Ishikawa (cell line): ENCODE results near the gene TLE4.

Source experiments
- EP300 ChIP-seq: IDR thresholded peaks from 2 replicates; pipeline ENCODE4 v1.6.1; 2012; ENCODE audit warnings: borderline replicate concordance
- FOXM1 ChIP-seq: IDR thresholded peaks from 2 replicates; pipeline ENCODE4 v1.6.1; 2012; ENCODE audit warnings: low read depth, borderline replicate concordance
- NFIC ChIP-seq: IDR thresholded peaks from 2 replicates; pipeline ENCODE4 v1.6.1; 2012
- RAD21 ChIP-seq: IDR thresholded peaks from 2 replicates; pipeline ENCODE4 v1.6.1; 2012; ENCODE audit warnings: low read depth
- TAF1 ChIP-seq: IDR thresholded peaks from 2 replicates; pipeline ENCODE4 v1.6.1; 2012; ENCODE audit warnings: low read depth, mild to moderate bottlenecking
- TEAD4 ChIP-seq: IDR thresholded peaks from 2 replicates; pipeline ENCODE4 v1.6.1; 2012
- YY1 ChIP-seq: IDR thresholded peaks from 2 replicates; pipeline ENCODE4 v1.6.1; 2012; ENCODE audit warnings: low read depth
- ZBTB7A ChIP-seq: IDR thresholded peaks from 2 replicates; pipeline ENCODE4 v1.6.1; 2012; ENCODE audit warnings: low read depth
- TF ChIP-seq, protein P1 (sequence below): IDR thresholded peaks from 2 replicates; pipeline ENCODE4 v1.6.1; 2012; ENCODE audit warnings: low read depth, mild to moderate bottlenecking
- TF ChIP-seq, protein P2 (sequence below): IDR thresholded peaks from 2 replicates; pipeline ENCODE4 v1.6.1; 2012

DNA sequence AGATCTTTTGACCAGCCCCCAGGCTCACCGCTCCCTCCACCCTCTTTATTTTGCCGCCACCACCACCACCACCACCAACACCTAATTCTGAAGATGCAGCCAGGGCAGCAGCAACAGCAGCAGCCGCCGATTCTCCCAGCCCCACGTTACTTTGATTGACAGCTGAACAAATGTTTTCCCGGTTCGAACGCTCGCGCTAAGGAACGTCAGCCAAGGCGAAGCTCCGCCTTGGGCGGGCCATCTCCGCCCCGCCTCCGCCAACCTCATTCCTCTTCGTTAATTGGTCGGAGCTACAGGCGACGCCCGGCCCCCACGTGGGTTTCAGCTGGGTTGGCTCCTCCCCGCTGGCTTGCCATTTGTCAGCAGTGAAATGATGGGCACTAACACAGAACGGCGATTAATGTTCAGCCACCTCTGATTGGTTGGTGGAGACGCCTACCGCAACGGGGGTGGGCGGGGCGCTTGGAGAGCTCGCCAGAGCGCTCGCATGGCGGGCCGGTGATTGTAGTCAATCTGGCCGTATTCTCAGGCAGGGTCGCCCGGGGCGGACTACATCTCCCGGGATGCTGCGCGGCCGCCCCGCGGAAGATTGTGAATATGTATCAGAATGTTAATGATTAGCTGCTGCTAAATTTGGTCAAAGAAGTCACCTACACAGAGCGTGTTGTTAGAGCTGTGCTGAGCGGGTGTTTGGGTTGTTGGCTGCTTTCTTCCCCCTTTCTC is at the start of gene TLE4:
- no peak for TF ChIP-seq FOXM1
- 0 out of 2 replicates have a peak, but pooled peaks have one; percentile 10 for TF ChIP-seq NFIC
- no peak for TF ChIP-seq TAF1
- TF ChIP-seq, protein P1, sequence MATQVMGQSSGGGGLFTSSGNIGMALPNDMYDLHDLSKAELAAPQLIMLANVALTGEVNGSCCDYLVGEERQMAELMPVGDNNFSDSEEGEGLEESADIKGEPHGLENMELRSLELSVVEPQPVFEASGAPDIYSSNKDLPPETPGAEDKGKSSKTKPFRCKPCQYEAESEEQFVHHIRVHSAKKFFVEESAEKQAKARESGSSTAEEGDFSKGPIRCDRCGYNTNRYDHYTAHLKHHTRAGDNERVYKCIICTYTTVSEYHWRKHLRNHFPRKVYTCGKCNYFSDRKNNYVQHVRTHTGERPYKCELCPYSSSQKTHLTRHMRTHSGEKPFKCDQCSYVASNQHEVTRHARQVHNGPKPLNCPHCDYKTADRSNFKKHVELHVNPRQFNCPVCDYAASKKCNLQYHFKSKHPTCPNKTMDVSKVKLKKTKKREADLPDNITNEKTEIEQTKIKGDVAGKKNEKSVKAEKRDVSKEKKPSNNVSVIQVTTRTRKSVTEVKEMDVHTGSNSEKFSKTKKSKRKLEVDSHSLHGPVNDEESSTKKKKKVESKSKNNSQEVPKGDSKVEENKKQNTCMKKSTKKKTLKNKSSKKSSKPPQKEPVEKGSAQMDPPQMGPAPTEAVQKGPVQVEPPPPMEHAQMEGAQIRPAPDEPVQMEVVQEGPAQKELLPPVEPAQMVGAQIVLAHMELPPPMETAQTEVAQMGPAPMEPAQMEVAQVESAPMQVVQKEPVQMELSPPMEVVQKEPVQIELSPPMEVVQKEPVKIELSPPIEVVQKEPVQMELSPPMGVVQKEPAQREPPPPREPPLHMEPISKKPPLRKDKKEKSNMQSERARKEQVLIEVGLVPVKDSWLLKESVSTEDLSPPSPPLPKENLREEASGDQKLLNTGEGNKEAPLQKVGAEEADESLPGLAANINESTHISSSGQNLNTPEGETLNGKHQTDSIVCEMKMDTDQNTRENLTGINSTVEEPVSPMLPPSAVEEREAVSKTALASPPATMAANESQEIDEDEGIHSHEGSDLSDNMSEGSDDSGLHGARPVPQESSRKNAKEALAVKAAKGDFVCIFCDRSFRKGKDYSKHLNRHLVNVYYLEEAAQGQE = no peak
- TF ChIP-seq YY1 = no peak
- no peak for TF ChIP-seq RAD21
- no peak for TF ChIP-seq EP300
- no peak for TF ChIP-seq TEAD4
- no peak for TF ChIP-seq ZBTB7A
- TF ChIP-seq, protein P2, sequence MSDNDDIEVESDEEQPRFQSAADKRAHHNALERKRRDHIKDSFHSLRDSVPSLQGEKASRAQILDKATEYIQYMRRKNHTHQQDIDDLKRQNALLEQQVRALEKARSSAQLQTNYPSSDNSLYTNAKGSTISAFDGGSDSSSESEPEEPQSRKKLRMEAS = peak; percentile 20; the same call in 1 of the 2 replicates
